Measurements from ENCODE around the gene INPP4A.
A peak's percentile ranks its signal among the peaks of the same experiment; 100 is the strongest.

INPP4A gene

DNA sequence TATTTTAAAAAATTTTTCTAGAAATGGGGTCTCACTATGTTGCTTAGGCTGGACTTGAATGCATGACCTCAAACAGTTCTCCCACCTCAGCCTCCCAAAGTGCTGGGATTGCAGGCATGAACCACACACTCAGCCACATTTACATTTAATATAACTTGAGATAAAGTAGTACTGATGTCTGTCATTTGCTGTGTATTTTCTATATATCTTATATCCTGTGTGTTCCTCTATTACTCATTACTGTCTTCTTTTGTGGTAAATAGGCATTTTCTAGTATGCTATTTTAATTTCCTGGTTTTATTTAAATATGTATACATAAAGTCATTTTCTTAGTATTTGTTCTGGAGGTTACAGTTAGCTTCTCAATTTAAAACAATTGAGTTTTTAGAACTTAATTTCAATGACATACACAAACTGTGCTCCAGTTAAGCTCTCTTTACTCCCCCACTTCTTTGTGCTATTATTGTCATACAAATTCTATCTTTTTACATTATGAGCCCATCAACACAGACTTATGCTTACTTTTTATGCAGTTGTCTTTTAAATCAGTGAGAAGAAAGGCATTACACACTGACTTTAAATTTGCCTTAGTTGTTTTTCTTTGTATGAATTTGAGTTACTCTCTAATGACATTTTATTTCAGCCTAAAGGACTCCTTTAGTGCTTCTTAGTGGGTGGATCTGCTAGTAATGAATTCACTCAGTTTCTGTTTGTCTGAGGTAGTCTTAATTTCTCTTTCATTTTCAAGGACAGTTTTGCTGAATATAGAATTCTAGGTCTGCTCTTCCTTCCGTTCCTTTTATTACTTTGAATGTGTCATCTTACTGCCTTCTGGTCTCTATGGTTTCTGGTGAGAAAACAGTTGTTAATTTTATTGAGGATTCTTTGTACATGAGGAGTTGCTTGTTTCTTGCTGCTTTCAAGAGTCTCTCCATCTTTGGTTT lies 6.2 kb upstream of the INPP4A start:
- no peak for DNase-seq

DNA sequence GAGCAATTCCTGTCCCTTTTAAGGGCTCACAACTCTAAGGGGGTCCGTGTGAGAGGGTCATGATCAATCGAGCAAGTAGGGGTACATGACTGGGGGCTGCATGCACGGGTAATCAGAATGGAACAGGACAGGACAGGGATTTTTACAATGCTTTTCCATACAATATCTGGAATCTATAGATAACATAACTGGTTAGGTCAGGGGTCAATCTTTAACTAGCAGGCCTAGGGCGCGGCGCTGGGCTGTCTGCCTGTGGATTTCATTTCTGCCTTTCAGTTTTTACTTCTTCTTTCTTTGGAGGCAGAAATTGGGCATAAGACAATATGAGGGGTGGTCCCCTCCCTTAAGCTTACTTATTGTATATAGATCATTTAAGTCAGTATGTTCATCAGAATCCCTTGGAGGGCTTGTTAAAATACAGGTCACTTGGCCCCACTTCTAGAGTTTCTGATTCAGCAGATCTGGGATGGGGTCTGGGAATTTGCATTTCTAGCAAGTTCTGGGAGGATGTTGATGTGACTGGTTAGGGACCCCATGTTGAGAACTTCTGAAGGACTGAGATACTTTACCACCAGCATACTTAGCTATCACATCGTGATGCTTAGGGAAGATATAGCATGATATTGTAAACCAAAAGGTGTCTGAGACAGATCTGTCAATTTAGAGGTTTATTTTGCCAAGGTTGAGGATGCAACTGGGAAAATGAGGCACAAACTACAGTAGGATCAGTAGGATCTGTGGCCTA lies 2.8 kb upstream of the INPP4A start:
- DNase-seq = no peak

DNA sequence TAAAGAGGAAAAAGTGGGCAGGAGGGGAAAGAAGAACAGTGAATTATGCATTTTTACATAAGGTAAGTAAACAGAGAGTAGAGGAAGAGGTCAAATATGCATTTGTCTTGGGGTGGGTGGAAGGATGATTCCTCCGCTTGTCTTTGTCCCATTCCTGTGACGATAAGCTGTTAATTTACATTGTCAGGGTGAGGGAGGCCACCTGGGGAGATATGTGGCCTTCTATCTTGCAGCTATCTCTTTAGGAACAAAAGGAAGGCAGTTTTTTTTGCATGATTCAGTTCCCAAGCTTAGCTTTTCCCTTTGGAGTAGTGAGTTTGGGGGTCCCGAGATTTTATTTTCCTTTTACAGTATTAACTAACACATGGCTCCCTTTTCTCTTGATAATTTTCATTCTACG lies 2.2 kb upstream of the INPP4A start:
- no peak for DNase-seq

DNA sequence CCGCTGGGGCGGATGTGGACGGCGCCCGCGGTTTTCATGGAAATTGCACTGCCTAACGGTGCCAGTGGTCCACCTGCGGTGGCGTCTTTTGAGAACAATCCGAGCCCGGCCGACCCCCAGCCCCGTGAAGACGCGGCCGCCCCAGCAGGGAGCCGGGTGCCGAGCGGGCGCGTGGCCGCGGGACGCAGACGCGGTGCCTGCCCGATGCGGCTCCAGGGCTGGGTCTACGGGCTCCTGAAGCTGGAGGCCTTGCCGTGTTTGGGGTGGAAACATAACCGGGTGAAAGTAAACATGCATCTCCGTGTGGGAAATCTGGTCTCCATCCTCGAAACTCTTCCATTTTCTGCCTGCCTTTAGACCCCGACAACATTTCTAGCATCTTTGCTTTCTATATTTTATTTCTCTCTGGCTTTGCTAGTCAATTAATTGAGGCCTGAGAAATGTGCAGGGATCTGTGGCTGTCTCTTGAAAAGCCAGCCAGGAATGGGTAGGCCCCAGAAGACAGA lies 572 bp downstream of the INPP4A start:
- DNase-seq = no peak

DNA sequence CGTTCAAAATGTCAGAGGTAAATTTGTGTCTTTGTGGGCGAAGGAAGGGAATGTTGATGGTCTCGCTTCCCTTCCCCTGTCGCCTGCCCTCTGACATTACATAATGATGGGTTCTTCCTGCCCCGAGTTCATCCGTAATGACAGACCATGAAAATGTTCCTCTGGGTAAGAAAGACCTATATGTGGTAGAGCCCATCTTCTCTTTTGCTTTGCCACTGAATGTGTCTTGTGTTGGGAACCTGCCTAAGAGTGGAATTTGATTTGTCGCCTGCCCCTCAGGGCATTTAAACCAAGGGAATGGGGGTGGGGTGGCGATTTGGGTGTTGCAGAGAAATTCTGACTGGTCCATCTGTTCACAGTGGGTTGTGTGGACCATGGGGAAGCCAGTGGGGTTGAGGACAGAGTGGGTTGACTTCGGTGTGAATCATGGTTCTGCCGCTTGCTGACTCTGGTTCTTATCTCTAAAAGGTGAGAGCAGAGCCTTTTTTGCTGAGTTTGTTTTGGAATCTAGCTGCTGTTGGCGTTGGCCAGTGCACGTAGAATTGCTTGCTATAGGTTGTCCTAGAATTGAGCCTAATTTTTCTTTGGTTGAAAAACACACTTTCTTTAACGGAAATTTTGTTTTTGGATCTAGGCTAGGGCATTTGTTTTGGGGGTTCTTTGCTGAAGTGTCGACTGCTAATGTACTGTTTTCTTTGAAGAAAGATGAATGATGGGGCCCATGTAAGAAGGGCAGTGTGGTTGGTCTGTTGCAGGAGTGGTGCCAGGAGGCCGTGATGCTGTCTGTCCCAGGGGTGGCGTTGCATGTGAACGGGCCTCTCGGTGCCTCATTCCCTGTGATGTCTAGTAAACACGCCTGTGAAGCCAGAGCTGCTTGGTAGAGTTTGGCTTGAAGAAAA lies 1.3 kb downstream of the INPP4A start:
- DNase-seq = no peak

DNA sequence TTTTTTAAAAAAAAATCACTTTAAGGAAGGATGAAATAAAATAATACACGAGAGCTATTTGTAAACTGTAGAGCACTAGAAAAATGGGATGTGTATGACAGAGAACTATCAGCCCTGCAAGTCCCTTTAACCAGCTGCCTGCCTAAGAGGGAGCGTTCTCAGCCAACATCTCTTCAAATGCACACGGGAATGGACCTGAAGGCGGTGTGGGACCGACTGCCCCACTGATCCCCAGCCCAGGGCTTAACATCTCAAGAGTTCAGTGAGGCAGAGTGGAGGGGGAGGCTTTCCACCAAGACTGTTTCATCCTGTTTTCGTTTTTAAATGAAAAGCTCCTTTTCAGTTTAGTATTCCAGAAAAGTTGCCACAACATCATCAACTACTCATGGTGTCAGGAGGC lies 2.2 kb downstream of the INPP4A start:
- DNase-seq = no peak

DNA sequence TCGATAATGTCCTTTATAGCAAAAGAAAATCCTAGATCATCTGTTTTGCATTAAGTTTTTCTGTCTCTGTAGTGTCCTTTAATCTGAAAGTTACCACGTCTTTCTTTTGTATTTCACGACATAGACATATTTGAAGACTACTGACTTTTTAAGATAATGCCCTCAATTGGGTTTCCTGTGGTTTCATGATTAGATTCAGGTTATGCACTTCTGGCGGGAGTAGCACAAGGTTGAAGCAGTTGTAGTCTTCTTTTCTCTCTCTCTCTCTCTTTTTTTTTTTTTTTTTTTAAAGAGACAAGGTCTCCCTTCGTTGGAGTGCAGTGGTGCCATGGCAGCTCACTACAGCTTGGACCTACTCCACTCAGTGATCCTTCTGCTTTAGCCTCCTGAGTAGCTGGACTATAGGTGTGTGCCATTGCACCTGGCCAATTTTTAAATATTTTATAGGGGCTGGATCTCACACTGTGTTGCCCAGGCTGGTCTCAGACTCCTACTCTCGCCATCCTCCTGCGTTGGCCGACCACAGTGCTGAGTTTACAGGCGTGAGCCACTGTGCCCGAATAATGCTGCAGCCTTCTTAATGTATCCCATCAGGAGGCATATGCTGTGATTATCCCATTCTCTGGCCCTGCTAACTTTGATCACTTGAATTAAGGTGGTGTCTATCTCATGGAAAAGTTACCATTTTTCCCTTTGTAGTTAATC lies 3.9 kb downstream of the INPP4A start:
- DNase-seq = no peak

DNA sequence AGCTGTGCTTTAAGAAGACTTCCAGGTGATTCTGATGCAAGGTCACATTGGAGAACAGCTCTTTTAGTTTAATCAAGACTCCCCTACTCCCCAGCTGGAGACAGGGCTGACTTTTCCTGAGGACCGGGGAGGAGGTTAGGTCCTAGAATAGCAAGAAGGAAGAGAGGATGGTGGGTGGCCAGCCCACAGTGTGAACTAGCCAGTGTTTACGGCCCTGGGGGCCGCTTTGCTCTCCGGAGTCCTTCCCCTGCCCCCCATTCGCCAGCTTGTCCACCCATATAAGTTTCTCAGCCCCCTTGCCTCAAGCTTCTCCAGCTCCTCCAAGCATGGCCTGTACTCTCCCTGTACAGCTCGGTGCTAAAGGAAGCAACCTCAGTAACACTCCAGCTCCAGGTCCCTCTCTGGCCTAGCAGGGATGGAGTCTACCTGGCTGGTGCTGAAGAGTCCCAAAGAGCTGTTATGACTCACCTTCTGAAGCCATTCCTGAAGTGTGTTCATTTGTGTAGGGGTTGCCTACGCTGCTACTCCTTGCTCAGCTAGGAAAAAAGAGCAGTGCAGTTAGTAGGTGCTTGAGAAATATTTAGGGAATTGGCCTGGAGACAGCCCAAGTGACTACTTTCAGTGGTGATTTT lies 7.9 kb downstream of the INPP4A start:
- DNase-seq = no peak

DNA sequence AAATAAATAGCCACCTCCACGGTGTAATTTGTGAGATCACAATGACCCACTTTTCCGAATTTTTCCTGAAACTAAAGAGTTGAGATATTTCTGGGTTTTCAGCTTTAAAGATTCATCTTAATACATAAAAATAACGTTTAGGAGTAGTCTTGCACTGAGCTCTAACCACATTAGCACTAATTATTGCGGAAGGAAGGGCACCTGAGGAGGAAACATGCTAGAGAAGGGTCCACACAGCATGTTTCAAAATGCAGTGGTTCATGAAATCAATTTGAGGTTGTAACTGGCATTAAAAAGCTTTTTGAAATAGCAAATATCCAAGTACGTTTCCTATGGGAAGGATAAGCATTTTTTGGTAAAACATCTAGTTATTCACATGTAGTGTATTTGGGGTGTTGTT lies 8.4 kb downstream of the INPP4A start:
- DNase-seq = no peak

DNA sequence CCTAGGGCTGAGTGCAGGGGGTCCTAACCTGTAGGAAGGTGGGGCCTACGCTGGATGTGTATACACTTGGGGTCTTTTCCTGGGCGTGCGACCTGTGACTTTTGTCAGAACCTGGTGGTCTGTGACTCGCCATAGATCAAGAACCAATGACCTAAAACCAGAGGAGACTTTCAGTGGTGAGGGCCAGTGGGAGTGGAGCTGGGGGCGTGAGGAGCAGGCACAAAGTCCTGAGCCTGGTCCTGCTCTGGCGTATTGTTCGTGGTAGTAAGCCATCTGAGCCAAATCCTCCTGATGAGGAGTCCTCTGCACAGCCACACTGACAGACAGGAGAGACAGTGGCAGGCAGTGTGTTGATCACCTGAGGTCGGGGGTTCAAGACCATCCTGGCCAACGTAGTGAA lies 8.9 kb downstream of the INPP4A start:
- DNase-seq = no peak

DNA sequence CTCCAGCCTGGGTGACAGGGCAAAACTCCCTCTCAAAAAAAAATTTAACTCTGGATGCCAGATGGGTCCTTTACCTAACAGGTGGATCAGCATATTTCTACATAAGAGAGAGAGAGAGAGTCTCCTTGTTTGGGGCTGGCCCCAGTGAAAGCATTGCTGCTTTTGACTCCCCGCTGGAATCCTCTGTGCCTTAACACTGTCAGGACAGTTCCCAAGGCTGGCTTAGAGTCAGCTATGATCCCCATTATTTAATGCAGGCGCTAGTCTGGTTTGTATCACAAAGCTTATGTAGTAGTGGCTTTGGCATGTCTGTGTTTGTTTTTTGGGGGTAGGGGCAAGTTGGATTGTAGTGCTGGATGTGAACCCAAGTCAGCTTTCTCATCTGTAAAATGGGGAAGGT lies 9.4 kb downstream of the INPP4A start:
- DNase-seq = no peak

DNA sequence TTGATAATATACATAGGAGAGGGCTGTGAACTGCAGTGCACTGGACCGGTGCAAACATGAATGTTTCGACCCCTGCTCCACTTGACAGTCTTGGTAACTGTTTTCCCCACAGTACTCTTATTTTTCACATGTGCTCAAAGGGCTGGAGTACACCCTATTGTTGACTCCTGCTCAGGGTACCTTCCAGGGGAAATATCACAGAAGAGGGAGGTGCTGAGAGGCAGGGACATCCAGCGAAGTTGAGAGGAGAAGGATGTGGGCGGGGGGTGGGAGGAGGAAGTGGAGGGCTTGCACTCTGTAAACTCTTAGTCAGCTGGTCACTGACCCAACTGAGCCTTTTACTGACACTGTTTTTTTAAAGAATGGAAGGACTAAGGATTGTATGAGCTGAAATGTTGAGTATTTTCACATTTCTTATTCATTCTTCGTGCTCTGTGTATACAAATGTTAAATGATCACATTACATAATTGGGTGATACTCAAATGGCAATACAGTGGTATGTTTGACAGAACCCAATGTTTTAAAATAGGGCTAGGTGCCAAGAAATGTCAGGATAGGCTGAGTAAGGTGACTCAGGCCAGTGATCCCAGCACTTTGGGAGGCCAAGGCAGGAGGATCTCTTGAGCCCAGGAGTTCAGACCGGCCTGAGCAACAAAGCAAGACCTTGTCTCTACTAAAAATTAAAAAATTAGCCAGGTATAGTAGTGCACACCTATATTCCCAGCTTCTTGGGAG lies 10.0 kb downstream of the INPP4A start:
- no peak for DNase-seq

DNA sequence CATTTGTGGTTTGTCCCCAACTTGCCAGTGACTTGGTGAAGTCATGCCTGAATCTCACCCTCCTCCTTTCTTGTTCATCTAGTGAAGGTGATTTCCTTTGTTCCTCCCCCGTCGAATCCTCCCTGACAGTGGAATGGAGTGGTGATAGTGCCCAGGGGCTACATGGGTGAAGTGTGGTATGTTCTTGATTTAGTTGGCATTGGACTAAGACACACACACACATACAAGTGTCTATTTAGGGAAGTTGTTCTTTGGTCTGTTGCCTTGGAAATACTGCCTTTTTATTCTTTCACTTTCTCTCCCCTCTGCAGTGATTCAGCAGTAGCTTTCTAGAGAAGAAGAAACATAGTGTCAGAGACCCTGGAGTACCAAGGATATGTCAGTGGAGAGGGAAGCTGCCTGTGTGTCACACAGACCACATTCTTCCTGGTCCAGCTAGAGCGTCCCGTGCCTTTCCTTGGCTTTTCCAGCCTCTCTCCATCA lies 10.9 kb downstream of the INPP4A start:
- no peak for DNase-seq

DNA sequence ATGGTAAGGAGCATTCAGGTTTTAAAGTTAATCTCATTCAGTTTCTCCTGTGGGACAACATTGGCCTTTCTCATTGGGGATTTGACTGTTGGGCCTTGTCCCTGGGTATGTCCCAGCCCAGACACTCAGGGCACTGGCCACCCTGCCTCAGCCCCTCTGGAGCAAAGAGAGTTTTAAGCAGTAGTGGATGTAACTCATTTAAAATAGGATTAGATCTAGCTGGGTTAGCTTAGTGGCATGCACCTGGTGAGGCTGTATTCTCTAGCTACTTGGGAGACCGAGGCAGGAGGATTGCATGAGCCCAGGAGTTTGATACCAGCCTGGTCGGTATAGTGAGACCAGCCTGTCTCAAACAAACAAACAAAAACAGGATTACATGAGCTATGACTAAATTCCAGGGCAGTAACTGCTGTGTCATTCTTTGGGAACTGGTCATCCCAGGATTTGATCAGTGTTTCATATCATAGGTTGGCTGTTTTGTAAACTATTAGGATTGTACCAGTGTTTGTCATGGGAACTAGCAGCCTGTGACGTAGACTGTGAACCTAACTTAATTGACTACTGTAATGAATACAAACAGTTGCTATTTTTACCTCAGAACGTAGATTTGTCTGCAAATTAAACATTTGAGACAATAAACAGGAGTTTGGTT lies 12.5 kb downstream of the INPP4A start:
- no peak for DNase-seq

DNA sequence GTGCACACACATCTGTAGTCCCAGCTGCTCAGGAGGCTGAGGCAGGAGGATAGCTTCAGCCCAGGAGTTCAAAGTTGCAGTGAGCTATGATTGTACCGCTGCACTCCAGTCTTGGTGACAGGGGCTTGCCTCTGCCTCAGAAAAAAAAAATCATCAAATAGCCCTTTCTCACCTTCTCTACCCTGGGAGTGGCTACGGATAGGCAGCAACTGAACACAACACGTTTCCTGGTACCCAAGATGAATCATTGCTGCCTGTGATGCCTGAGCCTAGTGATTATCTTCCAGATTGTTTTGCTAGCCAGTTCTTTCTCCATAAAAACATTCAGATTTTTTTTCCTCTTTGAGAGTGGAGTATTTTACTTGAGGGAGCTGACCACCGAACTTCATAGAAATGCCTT lies 13.5 kb downstream of the INPP4A start:
- DNase-seq = peak; percentile 51

DNA sequence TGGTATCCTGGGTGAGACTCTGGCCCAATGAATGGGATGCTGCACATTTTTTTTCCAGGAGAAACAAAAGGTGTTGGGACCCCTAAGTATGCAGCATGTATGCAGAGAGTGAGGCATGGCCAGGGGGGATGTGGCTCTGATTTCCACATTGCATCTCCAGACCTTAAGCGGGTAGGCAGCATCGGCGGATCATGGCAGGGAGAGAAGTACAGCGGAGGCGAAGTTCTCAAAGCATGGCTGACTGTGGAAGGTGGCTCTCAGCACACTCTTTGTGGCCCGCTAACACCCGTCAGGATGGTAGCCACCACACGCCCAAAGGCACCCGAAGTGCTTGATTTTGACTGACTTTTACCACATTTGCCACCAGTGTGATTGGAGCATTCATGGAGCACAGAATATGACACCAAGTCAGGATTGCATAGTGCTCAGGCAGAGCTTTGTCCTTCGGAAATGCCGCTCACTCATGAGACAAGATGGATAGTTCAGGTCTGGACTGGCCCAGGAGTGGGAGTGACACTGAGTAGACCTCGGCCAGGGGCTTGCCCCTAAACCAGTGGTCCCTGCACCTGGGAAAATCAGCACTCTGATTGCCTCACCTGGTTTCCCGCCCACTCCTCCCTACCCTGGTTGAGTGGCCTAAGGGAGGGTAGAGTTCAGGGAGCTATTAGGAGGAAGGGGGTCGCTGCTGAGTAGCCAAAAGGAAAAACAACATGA lies 14.2 kb downstream of the INPP4A start:
- no peak for DNase-seq

DNA sequence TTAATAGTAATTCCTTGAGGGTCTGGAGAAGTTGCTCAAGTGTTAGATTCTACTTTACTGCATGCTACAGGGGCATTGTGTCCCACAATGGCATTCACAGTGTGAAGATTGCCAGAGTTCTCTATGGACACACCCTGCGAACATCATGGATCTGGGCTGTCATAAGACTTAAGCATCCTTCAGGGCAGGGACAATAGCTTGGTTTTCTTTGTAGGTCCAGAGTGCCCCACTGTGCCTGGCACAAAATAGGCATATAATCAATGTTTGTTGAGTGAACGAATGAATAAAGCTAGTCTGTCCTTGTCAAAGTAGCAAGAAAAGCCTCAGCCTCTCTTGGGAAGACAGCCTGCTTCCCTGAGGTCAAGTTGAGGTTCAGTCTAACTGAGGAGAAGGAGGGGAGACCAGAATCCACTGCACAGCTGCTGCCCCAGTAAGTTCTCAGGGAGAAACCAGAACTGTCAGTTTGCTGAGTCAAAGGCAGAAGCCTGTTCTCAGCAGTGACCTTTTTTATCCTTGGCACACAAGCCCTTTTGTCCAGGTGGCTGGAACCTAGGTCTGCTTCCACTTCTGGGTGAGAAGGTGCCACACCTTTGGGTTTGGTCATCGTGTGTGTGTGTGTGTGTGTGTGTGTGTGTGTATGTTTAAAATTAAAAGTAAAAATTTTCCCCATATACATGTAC lies 15.0 kb downstream of the INPP4A start:
- DNase-seq = no peak

DNA sequence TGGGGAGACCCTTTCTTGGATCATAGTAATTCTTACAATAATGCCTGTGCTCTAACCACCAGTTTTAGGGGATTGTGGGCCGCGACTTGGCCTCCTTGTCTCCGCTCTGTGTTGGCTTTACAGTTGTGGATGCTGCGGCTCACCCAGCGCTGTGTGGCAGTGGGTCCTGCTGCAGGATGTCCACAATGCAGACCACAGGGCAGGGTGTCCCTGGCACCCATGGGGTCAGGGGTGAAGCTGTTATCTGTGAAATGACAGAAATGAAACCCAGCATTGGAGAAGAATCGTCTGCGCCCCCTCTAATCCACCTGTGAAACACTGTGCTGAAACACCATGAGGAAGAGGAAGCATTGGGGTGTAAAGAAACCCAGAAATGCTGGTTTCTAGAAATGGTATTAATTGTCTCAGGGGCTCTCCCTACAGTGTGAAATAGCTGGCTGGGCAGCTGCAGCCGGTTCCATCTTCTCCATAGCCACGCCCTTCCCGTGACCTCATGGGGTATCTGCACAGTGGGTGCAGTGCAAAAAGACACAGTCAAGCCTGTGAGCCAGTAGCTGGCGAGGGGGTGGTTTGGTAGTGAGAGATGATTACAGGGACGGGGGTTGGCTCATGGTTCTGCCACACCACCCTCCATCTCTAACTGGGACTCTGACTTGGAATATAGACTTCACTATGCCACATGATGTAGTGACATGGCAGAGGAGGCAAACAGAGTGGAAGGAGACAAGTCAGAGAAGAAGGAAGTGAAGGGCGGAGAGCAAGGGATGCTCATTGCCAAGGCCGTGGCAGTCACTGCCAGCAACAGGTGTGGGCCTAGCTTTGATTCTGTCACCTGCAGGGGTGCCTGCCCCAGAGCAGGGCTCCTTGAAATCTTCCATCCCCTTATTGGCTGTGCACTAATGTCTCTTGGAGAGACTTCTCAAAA lies 16.2 kb downstream of the INPP4A start:
- DNase-seq = no peak

Data from activated gamma-delta T cell treated with Interleukin-2 at 50 U/mL for 16 hours (primary cell).